Effector CD8-positive, alpha-beta T cell (primary cell): ENCODE measurements around the gene CKMT2.

Source experiments
- DNase-seq: peaks from one replicate; lab custom pipeline; 2025; lab: John Stamatoyannopoulos, UW
- total RNA-seq, 4 experiments: gene quantifications; one replicate each; lab custom pipeline; 2026; lab: John Stamatoyannopoulos, UW

Gene CKMT2
- 0 to 0.18 (median 0.05) reads per million in 4 experiments for total RNA-seq

GRCh38 chr5:81233080-81233634 lies at the start of gene CKMT2:
TSS of gene CKMT2 (plus strand) at chr5:81233322. CDS start at chr5:81251133, 17,811 bp downstream.
- DNase-seq = no peak

GRCh38 chr5:81183811-81184748 lies 49.0 kb upstream of the CKMT2 start:
- DNase-seq = no peak

GRCh38 chr5:81184749-81185110 lies 48.4 kb upstream of the CKMT2 start:
- no peak for DNase-seq

- no peak for DNase-seq
Measured at GRCh38 chr5:81187885-81188284, 45.2 kb upstream of the CKMT2 start.

GRCh38 chr5:81188962-81189361 lies 44.2 kb upstream of the CKMT2 start:
- no peak for DNase-seq

GRCh38 chr5:81189875-81190498 lies 43.1 kb upstream of the CKMT2 start:
- no peak for DNase-seq

- DNase-seq = no peak
Measured at GRCh38 chr5:81191726-81192372, 41.3 kb upstream of the CKMT2 start.

- DNase-seq = no peak
Measured at GRCh38 chr5:81192373-81192750, 40.8 kb upstream of the CKMT2 start.

GRCh38 chr5:81194633-81195334 lies 38.3 kb upstream of the CKMT2 start:
- peak; percentile 68 for DNase-seq

GRCh38 chr5:81195335-81195929 lies 37.7 kb upstream of the CKMT2 start:
- no peak for DNase-seq

- DNase-seq = no peak
Measured at GRCh38 chr5:81202655-81203054, 30.5 kb upstream of the CKMT2 start.

GRCh38 chr5:81203729-81204128 lies 29.4 kb upstream of the CKMT2 start:
- no peak for DNase-seq

- DNase-seq = no peak
Measured at GRCh38 chr5:81204205-81204604, 28.9 kb upstream of the CKMT2 start.

- no peak for DNase-seq
Measured at GRCh38 chr5:81205058-81205457, 28.1 kb upstream of the CKMT2 start.

GRCh38 chr5:81207009-81207408 lies 26.1 kb upstream of the CKMT2 start:
- no peak for DNase-seq

- DNase-seq = no peak
Measured at GRCh38 chr5:81208904-81209303, 24.2 kb upstream of the CKMT2 start.

GRCh38 chr5:81209386-81209785 lies 23.7 kb upstream of the CKMT2 start:
- DNase-seq = no peak

- no peak for DNase-seq
Measured at GRCh38 chr5:81209869-81210493, 23.1 kb upstream of the CKMT2 start.

GRCh38 chr5:81212211-81212751 lies 20.8 kb upstream of the CKMT2 start:
- no peak for DNase-seq

GRCh38 chr5:81213070-81213469 lies 20.1 kb upstream of the CKMT2 start:
- no peak for DNase-seq

- no peak for DNase-seq
Measured at GRCh38 chr5:81214848-81215247, 18.3 kb upstream of the CKMT2 start.
